IPS DF 6.9 (cell line): ENCODE results near the gene VILL.

Experiments used
- DNase-seq: peaks from one replicate; pipeline ENCODE4 v3.0.0-alpha.2; 2013; ENCODE audit warnings: low read depth, low spot score
- H3K27ac ChIP-seq: one replicate; pipeline ENCODE4 v1.5.1; 2013; ENCODE audit warnings: low read length, control low read depth
- H3K27me3 ChIP-seq: 2 replicates; pipeline ENCODE4 v1.6.1; 2013; ENCODE audit warnings: mild to moderate bottlenecking, low read length; ENCODE audit not compliant: control insufficient read depth, insufficient read depth
- H3K36me3 ChIP-seq: 2 replicates; pipeline ENCODE4 v1.6.1; 2013; ENCODE audit warnings: low read length; ENCODE audit not compliant: control insufficient read depth, insufficient read depth
- H3K4me1 ChIP-seq: 2 replicates; pipeline ENCODE4 v1.6.1; 2013; ENCODE audit warnings: low read length; ENCODE audit not compliant: control insufficient read depth, insufficient read depth
- H3K4me3 ChIP-seq: 2 replicates; pipeline ENCODE4 v1.5.1; 2013; ENCODE audit warnings: mild to moderate bottlenecking, low read length
- H3K9me3 ChIP-seq: 2 replicates; pipeline ENCODE4 v1.6.1; 2013; ENCODE audit warnings: low read length, inconsistent platforms; ENCODE audit not compliant: control insufficient read depth, insufficient read depth
- WGBS: extraction: QIAGEN DNeasy Blood & Tissue Kit; methylation state at CpG from one replicate; pipeline ENCODE4 v1.1.7; 2013; ENCODE audit warnings: mixed read lengths, missing lambda C conversion rate; ENCODE audit not compliant: insufficient read length, insufficient coverage; 5-methylcytosine and 5-hydroxymethylcytosine counted together

The VILL gene

DNA sequence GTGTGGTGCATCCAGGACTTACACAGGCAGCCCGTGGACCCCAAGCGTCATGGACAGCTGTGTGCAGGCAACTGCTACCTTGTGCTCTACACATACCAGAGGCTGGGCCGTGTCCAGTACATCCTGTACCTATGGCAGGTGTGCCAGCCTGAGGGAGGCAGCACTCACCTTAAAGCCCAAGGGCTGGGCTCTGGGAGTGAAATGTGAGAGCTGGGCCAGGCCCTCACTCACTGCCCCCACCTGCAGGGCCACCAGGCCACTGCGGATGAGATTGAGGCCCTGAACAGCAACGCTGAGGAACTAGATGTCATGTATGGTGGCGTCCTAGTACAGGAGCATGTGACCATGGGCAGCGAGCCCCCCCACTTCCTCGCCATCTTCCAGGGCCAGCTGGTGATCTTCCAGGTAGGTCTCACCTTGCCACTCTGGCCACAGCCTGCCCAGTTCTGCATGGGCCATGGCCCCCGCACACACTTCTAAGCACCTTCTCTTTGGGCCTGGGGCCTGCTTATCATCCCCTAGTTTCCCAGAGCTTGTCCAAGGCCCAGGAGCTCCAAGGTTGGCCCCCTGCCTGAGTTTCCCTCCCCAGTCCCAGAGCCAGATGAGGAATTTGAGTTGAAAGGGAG, 11.0 kb downstream of the VILL start:
- H3K27ac ChIP-seq, result no peak overlapping the region
- no CpG with 5 or more reads among the region's 9 CpGs for WGBS
- no peaks in the 10 kb centered on the region for H3K9me3 ChIP-seq
- H3K36me3 ChIP-seq, result no peaks in the 10 kb centered on the region
- no peak for DNase-seq
- H3K27me3 ChIP-seq, result no peaks in the 10 kb centered on the region
- H3K4me1 ChIP-seq, result peaks cover 6% of the 10 kb centered on the region
- no peak overlapping the region for H3K4me3 ChIP-seq

DNA sequence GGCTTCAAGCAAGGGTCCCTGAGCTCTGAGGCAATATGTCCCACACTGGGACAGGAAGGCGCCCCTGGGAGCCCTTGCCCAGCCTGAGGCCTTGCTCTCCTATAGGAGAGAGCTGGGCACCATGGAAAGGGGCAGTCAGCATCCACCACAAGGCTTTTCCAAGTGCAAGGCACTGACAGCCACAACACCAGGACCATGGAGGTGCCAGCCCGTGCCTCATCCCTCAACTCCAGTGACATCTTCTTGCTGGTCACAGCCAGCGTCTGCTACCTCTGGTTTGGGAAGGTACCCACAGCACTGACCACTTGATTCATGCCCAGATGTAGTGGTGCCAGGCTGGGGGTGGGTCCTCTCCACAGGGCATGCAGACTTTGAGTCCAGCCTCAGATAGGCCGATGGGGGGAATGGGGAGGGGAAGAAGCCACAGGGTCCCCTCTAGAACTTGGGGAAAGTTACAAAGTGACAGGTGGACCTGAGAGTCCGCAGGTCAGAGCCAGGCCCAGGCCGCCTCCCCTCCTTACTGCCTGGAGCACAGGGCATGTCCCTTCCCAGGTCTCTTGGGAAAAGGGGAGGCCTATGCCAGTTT, 11.8 kb downstream of the VILL start:
- WGBS, result no CpG with 5 or more reads among the region's 6 CpGs
- Histone ChIP-seq H3K9me3 (no peaks in the 10 kb centered on the region), H3K36me3 (no peaks in the 10 kb centered on the region), H3K4me3 (no peak overlapping the region), H3K4me1 (peaks cover 6% of the 10 kb centered on the region), H3K27me3 (no peaks in the 10 kb centered on the region), H3K27ac (no peak overlapping the region)
- no peak for DNase-seq

DNA sequence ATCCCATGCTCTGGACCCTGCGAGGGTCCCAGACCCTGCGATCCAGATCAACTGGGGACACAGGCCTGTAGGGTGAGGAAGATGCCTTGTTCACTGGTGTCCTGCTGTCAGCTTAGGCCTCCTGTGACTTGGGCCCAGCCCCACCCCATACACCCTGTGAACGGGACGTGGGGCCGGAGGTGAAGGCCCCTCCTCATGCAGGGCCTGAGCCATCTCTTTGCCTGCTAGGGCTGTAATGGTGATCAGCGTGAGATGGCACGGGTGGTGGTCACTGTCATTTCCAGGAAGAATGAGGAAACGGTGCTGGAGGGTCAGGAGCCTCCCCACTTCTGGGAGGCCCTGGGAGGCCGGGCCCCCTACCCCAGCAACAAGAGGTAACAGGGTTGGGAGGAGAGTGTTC, 12.4 kb downstream of the VILL start:
- Histone ChIP-seq H3K27me3 (no peaks in the 10 kb centered on the region), H3K4me3 (no peak overlapping the region), H3K36me3 (0 out of 2 replicates have a peak, but pooled peaks cover 2% of the 10 kb centered on the region), H3K27ac (no peak overlapping the region), H3K9me3 (no peaks in the 10 kb centered on the region), H3K4me1 (peaks cover 6% of the 10 kb centered on the region)
- DNase-seq, result no peak
- WGBS, result no CpG with 5 or more reads among the region's 9 CpGs

DNA sequence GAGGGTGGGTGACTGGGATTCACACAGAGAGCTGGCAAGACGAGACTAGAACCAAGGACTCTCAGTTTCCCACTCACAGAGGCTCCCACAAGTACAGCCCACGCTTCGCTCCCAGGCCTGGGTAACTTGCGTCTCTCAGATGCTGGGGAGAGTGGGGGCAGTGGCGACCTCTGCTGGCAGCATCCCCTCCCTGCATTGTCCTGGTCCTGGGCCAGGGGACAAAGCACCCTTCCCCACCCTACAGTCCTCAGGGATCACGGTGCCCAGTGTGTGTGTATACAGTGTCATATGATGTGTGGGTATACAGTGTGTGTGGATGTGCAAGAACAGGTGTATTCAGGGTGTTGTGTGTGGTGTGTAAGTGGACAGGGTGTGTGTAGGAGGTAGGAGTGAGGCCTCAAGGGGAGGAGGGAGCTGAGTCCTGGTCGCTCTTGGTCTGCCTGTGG, 12.8 kb downstream of the VILL start:
- DNase-seq, result no peak
- Histone ChIP-seq H3K4me3 (no peak overlapping the region), H3K27ac (no peak overlapping the region), H3K27me3 (no peaks in the 10 kb centered on the region), H3K9me3 (no peaks in the 10 kb centered on the region), H3K36me3 (0 out of 2 replicates have a peak, but pooled peaks cover 5% of the 10 kb centered on the region), H3K4me1 (peaks cover 3% of the 10 kb centered on the region; the same call in 1 of the 2 replicates)
- no CpG with 5 or more reads among the region's 7 CpGs for WGBS

DNA sequence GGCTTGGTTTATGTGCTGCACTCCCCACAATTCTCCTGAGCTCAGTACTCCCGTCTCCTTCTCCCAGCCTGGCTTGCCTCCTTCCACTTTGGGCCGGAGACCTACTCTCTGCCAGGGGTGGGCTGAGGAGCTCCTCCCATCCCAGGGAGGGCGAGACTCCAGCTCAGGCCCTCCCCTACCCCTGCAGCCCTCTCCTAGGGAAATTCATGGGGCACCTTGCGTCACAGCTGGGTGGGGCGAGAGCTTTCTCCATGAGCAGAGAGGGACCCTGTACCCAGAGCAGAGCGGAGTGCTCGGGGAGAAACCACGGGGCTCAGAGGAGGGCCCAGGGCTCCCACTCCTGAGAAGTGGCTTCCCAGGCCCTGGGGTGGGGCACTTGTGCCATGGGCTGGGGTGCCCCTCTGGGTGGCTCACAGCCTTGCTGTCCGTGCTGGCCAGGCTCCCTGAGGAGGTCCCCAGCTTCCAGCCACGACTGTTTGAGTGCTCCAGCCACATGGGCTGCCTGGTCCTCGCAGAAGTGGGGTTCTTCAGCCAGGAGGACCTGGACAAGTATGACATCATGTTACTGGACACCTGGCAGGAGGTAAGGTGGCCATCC, 13.3 kb downstream of the VILL start:
- DNase-seq, result no peak
- no peaks in the 10 kb centered on the region for H3K4me1 ChIP-seq
- 0 out of 2 replicates have a peak, but pooled peaks cover 5% of the 10 kb centered on the region for H3K36me3 ChIP-seq
- H3K9me3 ChIP-seq, result no peaks in the 10 kb centered on the region
- WGBS, result no CpG with 5 or more reads among the region's 11 CpGs
- H3K27ac ChIP-seq, result no peak overlapping the region
- no peak overlapping the region for H3K4me3 ChIP-seq
- H3K27me3 ChIP-seq, result no peaks in the 10 kb centered on the region

DNA sequence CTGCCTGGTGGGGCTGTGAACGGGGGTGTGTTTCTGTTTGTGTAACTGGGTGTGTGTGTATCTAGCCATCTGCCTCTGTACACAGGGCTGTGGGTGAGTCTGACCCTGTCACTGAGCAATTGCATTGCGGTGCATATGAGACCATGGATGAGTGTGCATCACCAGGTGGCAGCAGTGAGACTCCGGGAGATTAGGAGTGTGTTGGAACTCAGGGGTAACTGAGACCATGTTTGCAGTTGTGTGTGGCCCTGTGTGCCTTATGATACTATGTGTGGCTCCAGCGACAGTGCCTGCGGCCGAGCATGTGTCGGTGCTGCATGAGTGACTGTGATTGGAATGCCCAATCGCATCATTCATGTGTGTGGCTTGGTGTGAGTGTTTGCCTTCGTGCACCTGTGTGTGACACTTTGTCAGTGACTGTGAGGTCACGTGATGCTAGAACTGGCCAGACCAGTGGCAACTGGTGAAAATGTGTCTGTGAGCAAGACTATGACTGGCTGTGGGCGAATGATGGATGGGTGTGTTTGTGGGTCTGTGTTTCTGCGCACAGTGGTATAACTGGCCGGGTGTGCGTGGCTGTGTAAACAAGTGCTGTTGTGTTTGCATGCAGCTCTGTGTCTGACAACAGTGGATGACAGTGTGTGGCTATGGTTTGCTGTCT, 14.0 kb downstream of the VILL start:
- H3K27ac ChIP-seq, result no peak overlapping the region
- DNase-seq, result no peak
- H3K36me3 ChIP-seq, result 0 out of 2 replicates have a peak, but pooled peaks cover 5% of the 10 kb centered on the region
- WGBS, result no CpG with 5 or more reads among the region's 14 CpGs
- no peak overlapping the region for H3K4me3 ChIP-seq
- no peaks in the 10 kb centered on the region for H3K9me3 ChIP-seq
- no peaks in the 10 kb centered on the region for H3K27me3 ChIP-seq
- H3K4me1 ChIP-seq, result no peaks in the 10 kb centered on the region

DNA sequence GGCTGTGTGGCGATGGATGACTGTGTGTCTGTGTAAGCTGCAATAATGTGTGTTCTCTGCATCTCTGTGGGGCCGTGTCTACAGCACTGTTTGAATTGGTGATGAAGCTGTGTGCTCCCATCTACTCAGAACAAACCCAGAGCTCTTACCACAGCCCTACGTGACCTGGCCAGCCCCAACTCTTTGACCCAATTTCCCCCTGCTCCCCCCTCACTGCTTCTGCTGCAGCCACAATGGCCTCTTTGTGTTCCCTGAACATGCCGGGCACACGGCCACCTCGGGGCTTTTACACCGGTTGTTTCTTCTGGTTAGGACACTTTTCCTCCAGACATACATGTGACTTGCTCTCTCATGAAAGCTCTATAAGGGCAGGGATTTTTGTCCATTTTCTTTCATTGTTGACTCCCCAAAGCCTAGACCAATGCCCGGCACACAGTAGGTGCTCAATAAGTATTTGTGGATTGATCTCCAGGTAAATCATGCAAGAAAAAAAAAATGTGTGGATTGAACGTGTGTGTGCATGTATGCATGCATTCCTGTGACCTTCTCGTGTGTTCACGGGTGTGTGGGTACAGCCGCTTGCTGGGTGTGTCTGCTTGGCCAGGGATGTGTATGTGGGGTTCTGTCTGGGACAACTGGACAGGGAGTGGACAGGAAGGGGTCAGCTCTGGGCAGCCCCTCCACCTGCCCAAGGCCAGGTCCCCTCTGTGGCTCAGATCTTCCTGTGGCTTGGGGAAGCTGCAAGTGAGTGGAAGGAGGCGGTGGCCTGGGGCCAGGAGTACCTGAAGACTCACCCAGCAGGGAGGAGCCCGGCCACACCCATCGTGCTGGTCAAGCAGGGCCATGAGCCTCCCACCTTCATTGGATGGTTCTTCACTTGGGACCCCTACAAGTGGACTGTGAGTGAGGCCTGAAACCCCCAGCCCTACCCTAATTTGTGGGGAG, 14.8 kb downstream of the VILL start:
- H3K27me3 ChIP-seq, result no peaks in the 10 kb centered on the region
- DNase-seq, result no peak
- H3K9me3 ChIP-seq, result no peaks in the 10 kb centered on the region
- no peak overlapping the region for H3K27ac ChIP-seq
- no peak overlapping the region for H3K4me3 ChIP-seq
- no peaks in the 10 kb centered on the region for H3K4me1 ChIP-seq
- 0 out of 2 replicates have a peak, but pooled peaks cover 5% of the 10 kb centered on the region for H3K36me3 ChIP-seq
- no CpG with 5 or more reads among the region's 15 CpGs for WGBS

DNA sequence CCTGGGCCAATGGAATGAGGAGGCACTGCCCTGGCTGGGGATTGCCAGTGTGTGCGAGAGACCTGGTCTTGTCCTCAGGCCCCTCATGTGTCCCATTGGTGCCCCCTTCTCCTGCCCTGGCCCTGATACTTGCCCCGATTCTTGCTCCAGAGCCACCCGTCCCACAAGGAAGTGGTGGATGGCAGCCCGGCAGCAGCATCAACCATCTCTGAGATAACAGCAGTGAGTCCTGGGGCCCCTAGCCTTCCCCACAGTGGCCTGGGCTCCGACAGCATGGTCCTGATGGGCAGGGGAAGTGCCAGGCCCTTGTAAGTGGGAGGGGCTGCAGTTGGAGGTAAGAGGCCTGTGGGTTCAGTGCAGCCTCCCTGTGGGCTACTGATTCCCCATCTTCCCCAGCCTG, 15.4 kb downstream of the VILL start:
- no CpG with 5 or more reads among the region's 5 CpGs for WGBS
- H3K36me3 ChIP-seq, result 0 out of 2 replicates have a peak, but pooled peaks cover 5% of the 10 kb centered on the region
- H3K4me3 ChIP-seq, result no peak overlapping the region
- no peaks in the 10 kb centered on the region for H3K4me1 ChIP-seq
- DNase-seq, result no peak
- no peak overlapping the region for H3K27ac ChIP-seq
- no peaks in the 10 kb centered on the region for H3K9me3 ChIP-seq
- H3K27me3 ChIP-seq, result no peaks in the 10 kb centered on the region

DNA sequence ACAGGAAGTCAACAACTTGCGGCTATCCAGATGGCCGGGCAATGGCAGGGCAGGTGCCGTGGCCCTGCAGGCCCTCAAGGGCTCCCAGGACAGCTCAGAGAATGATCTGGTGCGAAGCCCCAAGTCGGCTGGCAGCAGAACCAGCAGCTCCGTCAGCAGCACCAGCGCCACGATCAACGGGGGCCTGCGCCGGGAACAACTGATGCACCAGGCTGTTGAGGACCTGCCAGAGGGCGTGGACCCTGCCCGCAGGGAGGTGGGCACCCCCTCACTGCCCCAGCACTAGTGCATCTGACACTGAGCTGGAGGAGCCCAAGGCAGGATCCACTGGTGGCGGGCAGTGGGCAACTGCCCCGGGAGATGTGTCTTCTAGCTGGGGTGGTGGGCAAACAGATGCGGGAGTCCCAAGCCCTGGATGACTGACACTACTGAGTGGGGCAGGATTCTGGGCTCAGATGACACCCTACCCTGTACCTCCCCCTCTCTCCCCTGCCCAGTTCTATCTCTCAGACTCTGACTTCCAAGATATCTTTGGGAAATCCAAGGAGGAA, 15.9 kb downstream of the VILL start:
- 0 out of 2 replicates have a peak, but pooled peaks cover 5% of the 10 kb centered on the region for H3K36me3 ChIP-seq
- no peak for DNase-seq
- WGBS, result no CpG with 5 or more reads among the region's 16 CpGs
- H3K4me3 ChIP-seq, result no peak overlapping the region
- no peaks in the 10 kb centered on the region for H3K9me3 ChIP-seq
- H3K4me1 ChIP-seq, result no peaks in the 10 kb centered on the region
- H3K27ac ChIP-seq, result no peak overlapping the region
- H3K27me3 ChIP-seq, result no peaks in the 10 kb centered on the region
